ENCODE measurements around the gene LIFR.
"Not testable (repeated sequence)": the region's sequence is repeated elsewhere in the genome, so short reads cannot be mapped to it uniquely, and the experiment has no call there.

LIFR gene

GRCh38 chr5:38556599-38557307 is at the start of gene LIFR:
LIFR (minus strand) TSS chr5:38556646; CDS start chr5:38530647, 25,999 bp downstream.
- FAIRE-seq (peak; percentile 61), DNase-seq (ENCODE audit: insufficient read length, low spot score) (peak; percentile 89)
- peak; percentile 61 for TF ChIP-seq POLR2A (IDR thresholded peaks at IDR 0.05; ENCODE audit: low read depth, low read length)

DNA sequence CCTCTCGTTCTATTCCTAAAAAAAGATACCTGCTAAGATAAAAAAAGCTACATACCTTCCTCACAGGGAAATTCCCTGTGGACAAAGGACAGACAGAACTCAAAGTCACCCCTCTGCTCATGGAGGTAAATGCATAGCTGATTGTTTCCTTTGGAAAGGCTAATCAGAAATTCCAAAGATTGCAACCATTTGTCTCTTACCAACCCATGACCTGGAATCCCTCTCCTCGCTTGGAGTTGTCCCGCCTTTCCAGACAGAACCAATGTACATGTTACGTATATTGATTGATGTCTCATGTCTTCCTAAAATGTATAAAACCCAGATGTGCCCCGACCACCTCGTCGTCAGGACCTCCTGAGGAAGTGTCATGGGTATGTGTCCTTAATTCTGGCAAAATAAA is 49.2 kb upstream of the LIFR start:
- no peak for FAIRE-seq
- no peak for DNase-seq (ENCODE audit: insufficient read length, low spot score)
- no peak for TF ChIP-seq POLR2A (IDR thresholded peaks at IDR 0.05; ENCODE audit: low read depth, low read length)

DNA sequence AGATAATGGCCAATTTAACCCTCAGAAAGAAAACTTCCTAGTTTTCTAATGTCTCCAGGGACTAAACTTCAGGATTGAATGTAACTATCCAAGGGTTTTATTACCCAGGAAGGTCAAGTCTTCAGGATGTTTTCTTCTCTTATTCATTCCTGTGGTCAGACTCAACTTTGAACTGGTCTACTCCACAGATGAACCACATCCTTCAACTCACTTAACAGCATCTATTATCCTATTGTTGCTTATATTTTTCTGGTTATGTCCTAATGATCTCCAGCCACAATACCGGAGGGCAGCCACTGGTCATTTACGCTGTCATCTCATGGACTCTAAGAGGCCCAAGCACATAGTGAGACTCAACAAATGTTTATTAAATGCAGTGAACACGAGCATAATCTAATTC is 47.2 kb upstream of the LIFR start:
- TF ChIP-seq POLR2A (IDR thresholded peaks at IDR 0.05; ENCODE audit: low read depth, low read length): no peak
- FAIRE-seq (no peak), DNase-seq (ENCODE audit: insufficient read length, low spot score) (no peak)

DNA sequence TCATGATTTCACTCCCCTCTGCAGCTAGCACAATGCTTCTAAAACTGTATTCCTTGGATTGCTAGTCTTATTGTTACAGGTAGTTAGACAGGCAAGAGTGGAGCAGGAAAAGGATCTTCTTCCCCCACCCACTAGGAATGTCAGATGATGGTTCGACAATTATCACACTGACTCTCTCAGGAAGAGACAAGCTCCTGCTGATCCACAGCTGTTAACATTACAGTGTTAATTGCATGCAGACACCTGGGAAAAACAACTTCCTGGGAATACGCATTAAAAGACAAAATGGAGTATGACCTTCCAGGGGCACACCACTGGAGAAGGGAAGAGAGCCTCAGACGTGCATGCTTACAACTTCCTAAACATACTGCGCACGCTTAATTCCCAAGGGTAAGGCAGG is 46.2 kb upstream of the LIFR start:
- no peak for TF ChIP-seq POLR2A (IDR thresholded peaks at IDR 0.05; ENCODE audit: low read depth, low read length)

GRCh38 chr5:38601863-38602298 is 45.4 kb upstream of the LIFR start:
- DNase-seq (ENCODE audit: insufficient read length, low spot score) (no peak), FAIRE-seq (peak; percentile 30)
- no peak for TF ChIP-seq POLR2A (IDR thresholded peaks at IDR 0.05; ENCODE audit: low read depth, low read length)

More for the DNA sequence above, 46.2 kb upstream of the LIFR start:
- FAIRE-seq: no peak
- no peak for DNase-seq (ENCODE audit: insufficient read length, low spot score)

- FAIRE-seq (no peak), DNase-seq (ENCODE audit: insufficient read length, low spot score) (no peak)
- no peak for TF ChIP-seq POLR2A (IDR thresholded peaks at IDR 0.05; ENCODE audit: low read depth, low read length)
These were observed 44.9 kb upstream of the LIFR start for GRCh38 chr5:38601133-38601862.

DNA sequence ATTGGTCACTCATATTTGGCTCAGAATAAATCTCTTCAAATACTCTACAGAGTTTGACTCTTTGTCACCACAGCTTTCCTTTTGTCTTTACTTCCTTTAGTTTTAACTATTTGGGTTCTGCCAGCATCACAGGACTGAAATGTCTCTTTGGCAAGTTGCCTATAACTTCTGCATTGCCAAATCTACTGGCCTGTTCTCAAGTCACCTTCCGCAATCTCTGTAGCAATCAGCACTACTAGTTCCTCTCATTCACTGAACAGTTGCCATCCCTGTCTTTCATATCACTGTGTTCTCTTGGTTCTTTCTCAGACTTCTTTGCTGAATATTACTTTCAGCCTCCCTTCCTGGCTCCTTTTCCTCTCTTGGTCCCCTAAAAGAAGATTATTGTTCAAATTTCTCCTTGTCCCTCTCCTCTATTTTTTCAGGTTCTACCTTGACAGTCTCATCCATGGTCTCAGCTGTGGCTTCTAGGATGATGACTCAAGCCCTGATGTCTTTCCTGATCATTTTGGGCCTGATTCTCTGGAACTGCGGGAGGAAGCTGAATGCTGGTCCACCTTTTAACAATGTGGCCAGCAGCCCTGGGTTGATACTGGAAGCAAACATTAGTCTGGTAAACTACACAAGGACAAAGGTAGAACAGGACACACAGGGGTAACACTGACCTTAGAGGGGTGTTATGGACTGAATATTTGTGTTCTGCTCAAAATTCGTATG is 44.0 kb upstream of the LIFR start:
- FAIRE-seq (no peak), DNase-seq (ENCODE audit: insufficient read length, low spot score) (no peak)
- no peak for TF ChIP-seq POLR2A (IDR thresholded peaks at IDR 0.05; ENCODE audit: low read depth, low read length)

- DNase-seq (ENCODE audit: insufficient read length, low spot score); FAIRE-seq: not testable (repeated sequence)
These were observed 43.3 kb upstream of the LIFR start for GRCh38 chr5:38599751-38600150.

- TF ChIP-seq POLR2A (IDR thresholded peaks at IDR 0.05; ENCODE audit: low read depth, low read length): no peak
- no peak for FAIRE-seq
- peak; percentile 60 for DNase-seq (ENCODE audit: insufficient read length, low spot score)
These were observed 42.7 kb upstream of the LIFR start for GRCh38 chr5:38598994-38599617.

GRCh38 chr5:38598296-38598993 is 42.0 kb upstream of the LIFR start:
- no peak for FAIRE-seq
- DNase-seq (ENCODE audit: insufficient read length, low spot score): no peak
- TF ChIP-seq POLR2A (IDR thresholded peaks at IDR 0.05; ENCODE audit: low read depth, low read length): no peak

DNA sequence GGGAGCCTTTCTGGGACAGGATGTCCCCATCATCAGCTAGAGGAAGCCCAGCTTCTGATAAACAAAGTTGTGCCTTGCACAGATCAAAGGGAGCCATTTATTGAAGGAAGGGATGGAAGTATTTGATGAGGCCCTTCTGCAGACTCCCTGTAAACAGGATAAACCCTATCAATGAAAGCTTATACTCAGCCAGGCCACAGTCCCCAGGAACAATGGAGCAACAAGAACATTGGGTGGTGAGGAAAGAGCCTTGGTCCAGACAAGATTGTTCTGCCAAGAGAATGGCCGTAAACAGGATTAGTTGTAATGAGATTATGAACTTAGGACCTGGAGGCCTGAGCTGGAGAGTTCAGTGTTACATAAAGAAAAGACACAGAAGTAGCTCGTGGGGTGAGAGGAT is 40.5 kb upstream of the LIFR start:
- DNase-seq (ENCODE audit: insufficient read length, low spot score): no peak
- no peak for FAIRE-seq
- no peak for TF ChIP-seq POLR2A (IDR thresholded peaks at IDR 0.05; ENCODE audit: low read depth, low read length)

- FAIRE-seq (peak; percentile 68), DNase-seq (ENCODE audit: insufficient read length, low spot score) (peak; percentile 42)
- TF ChIP-seq POLR2A (IDR thresholded peaks at IDR 0.05; ENCODE audit: low read depth, low read length): no peak
These were observed 38.8 kb upstream of the LIFR start for GRCh38 chr5:38595132-38595745.

DNA sequence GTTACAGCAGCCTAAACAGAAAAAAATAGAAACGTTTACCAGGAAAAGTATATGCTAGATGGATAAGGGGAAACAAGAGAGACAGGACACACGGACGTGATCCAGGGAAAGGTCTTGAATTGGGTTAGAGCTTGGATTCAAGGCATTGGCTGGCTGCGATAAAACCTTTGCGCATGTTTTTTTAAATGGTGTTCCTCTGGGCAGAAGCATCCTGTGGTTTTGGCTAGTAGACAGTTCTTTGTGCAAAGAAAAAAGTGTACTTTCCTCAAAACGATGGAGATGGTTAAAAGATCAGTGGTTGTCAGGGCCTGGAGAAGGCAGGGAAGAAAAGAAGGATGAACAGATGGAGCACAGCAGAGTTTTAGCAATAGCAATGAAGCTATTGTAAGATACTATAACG is 37.5 kb upstream of the LIFR start:
- FAIRE-seq (no peak), DNase-seq (ENCODE audit: insufficient read length, low spot score) (no peak)
- TF ChIP-seq POLR2A (IDR thresholded peaks at IDR 0.05; ENCODE audit: low read depth, low read length): no peak
